Activated T-helper 2 cell treated with anti-CD3 and anti-CD28 coated beads, Interferon-gamma antibody, Interleukin-2, Interleukin-4, amounts not matched to agents 10 μg/mL and 5 μg/mL and 100 μg/mL, durations not matched to agents 14 hours and 24 hours and 36 hours (primary cell): ENCODE results near the gene KCNN3. TPM values are rescaled to one million over a fixed set of nuclear protein-coding genes. Genes with fewer than 3 reads are reported as not detected.
"Not testable (repeated sequence)": the region's sequence is repeated elsewhere in the genome, so short reads cannot be mapped to it uniquely, and the experiment has no call there.

Experiments
- DNase-seq: peaks from one replicate; pipeline ENCODE4 v3.0.0; 2021; ENCODE audit warnings: low spot score
- H3K27ac Mint-ChIP-seq: one replicate; pipeline ENCODE4 v1.8.0; 2021; ENCODE audit warnings: mixed read lengths
- H3K27me3 Mint-ChIP-seq: one replicate; pipeline ENCODE4 v1.8.0; 2021; ENCODE audit warnings: low read depth, mixed read lengths
- H3K36me3 Mint-ChIP-seq: one replicate; pipeline ENCODE4 v1.8.0; 2021; ENCODE audit warnings: low read depth, mixed read lengths
- H3K4me1 Mint-ChIP-seq: one replicate; pipeline ENCODE4 v1.8.0; 2021; ENCODE audit warnings: low read depth, mixed read lengths
- H3K4me3 Mint-ChIP-seq: one replicate; pipeline ENCODE4 v1.8.0; 2021; ENCODE audit warnings: low read depth, mild to moderate bottlenecking, moderate library complexity, mixed read lengths
- H3K9me3 Mint-ChIP-seq: one replicate; pipeline ENCODE4 v1.8.0; 2021; ENCODE audit warnings: mixed read lengths
- intact Hi-C: fragments of 100-400 bp; cut with micrococcal nuclease; formaldehyde crosslinking; loops from one replicate; pipeline ENCODE4 v1.15.1; 2023
- total RNA-seq: library from RNA; stranded (reverse); gene quantifications from 2 replicates; pipeline ENCODE4 v1.2.3, GENCODE V29; 2022

Gene KCNN3
- total RNA-seq, 1 donor from 2014 or later, result 0.91 TPM

- H3K9me3 Mint-ChIP-seq, DNase-seq, H3K4me1 Mint-ChIP-seq, H3K27me3 Mint-ChIP-seq, intact Hi-C loops, H3K27ac Mint-ChIP-seq, H3K36me3 Mint-ChIP-seq: not testable (repeated sequence)
- H3K4me3 Mint-ChIP-seq, result peak overlapping the region; percentile 71
Observed at GRCh38 chr1:154672245-154672644, 197.8 kb downstream of the KCNN3 start.

GRCh38 chr1:154671412-154671811, 198.7 kb downstream of the KCNN3 start:
- H3K9me3 Mint-ChIP-seq, H3K27ac Mint-ChIP-seq, H3K36me3 Mint-ChIP-seq, DNase-seq, H3K27me3 Mint-ChIP-seq, H3K4me1 Mint-ChIP-seq, intact Hi-C loops: not testable (repeated sequence)
- peak overlapping the region; percentile 71 for H3K4me3 Mint-ChIP-seq

GRCh38 chr1:154670310-154671270, 199.5 kb downstream of the KCNN3 start:
- H3K27ac Mint-ChIP-seq, intact Hi-C loops, H3K36me3 Mint-ChIP-seq, H3K9me3 Mint-ChIP-seq, H3K4me3 Mint-ChIP-seq, H3K27me3 Mint-ChIP-seq, DNase-seq, H3K4me1 Mint-ChIP-seq: not testable (repeated sequence)

- no peaks in the 10 kb centered on the region for H3K9me3 Mint-ChIP-seq
- no peak overlapping the region for H3K27ac Mint-ChIP-seq
- H3K36me3 Mint-ChIP-seq, result no peaks in the 10 kb centered on the region
- peak; percentile 63 for DNase-seq
- H3K27me3 Mint-ChIP-seq, result peaks cover 2% of the 10 kb centered on the region
- H3K4me3 Mint-ChIP-seq, result no peak overlapping the region
- intact Hi-C loops, result loop anchor here (1.0 kb wide), 3 partner anchors 80 to 209 kb away; no protein-coding TSS in a partner anchor
- peaks cover 9% of the 10 kb centered on the region for H3K4me1 Mint-ChIP-seq
Observed at GRCh38 chr1:154669464-154670282, 200.4 kb downstream of the KCNN3 start.

GRCh38 chr1:154666051-154666790, 203.9 kb downstream of the KCNN3 start:
- Mint-ChIP-seq H3K27me3 (peaks cover 19% of the 10 kb centered on the region), H3K4me3 (no peak overlapping the region), H3K36me3 (no peaks in the 10 kb centered on the region), H3K4me1 (peaks cover 2% of the 10 kb centered on the region), H3K27ac (no peak overlapping the region), H3K9me3 (no peaks in the 10 kb centered on the region)
- intact Hi-C loops, result no loop called here
- DNase-seq, result no peak

GRCh38 chr1:154664331-154665002, 205.6 kb downstream of the KCNN3 start:
- Mint-ChIP-seq H3K36me3 (no peaks in the 10 kb centered on the region), H3K4me1 (peaks cover 2% of the 10 kb centered on the region)

GRCh38 chr1:154663471-154664060, 206.5 kb downstream of the KCNN3 start:
- intact Hi-C loops, result loop anchor here (5.0 kb wide), 1 partner anchor 106 kb away; the partner anchor contains the start of gene UBE2Q1
- no peaks in the 10 kb centered on the region for H3K36me3 Mint-ChIP-seq
- H3K27ac Mint-ChIP-seq, result no peak overlapping the region
- H3K4me1 Mint-ChIP-seq, result peaks cover 2% of the 10 kb centered on the region
- no peak overlapping the region for H3K4me3 Mint-ChIP-seq
- H3K9me3 Mint-ChIP-seq, result no peaks in the 10 kb centered on the region
- H3K27me3 Mint-ChIP-seq, result peaks cover 33% of the 10 kb centered on the region
- DNase-seq, result no peak

More at GRCh38 chr1:154664331-154665002, 205.6 kb downstream of the KCNN3 start:
- Mint-ChIP-seq H3K27ac (no peak overlapping the region), H3K27me3 (peaks cover 31% of the 10 kb centered on the region), H3K4me3 (no peak overlapping the region), H3K9me3 (no peaks in the 10 kb centered on the region)
- no peak for DNase-seq
- intact Hi-C loops, result loop anchor here (5.0 kb wide), 1 partner anchor 107 kb away; the partner anchor contains the start of gene UBE2Q1

- no peak for DNase-seq
- Mint-ChIP-seq H3K36me3 (no peaks in the 10 kb centered on the region), H3K4me3 (no peak overlapping the region), H3K4me1 (peaks cover 5% of the 10 kb centered on the region), H3K27me3 (peaks cover 53% of the 10 kb centered on the region), H3K9me3 (no peaks in the 10 kb centered on the region), H3K27ac (no peak overlapping the region)
- intact Hi-C loops, result loop anchor here (5.0 kb wide), 1 partner anchor 104 kb away; the partner anchor contains the start of gene UBE2Q1
Observed at GRCh38 chr1:154661110-154661509, 209.0 kb downstream of the KCNN3 start.

GRCh38 chr1:154659823-154660592, 210.1 kb downstream of the KCNN3 start:
- Mint-ChIP-seq H3K27me3 (peaks cover 58% of the 10 kb centered on the region), H3K36me3 (no peaks in the 10 kb centered on the region), H3K4me1 (peaks cover 5% of the 10 kb centered on the region), H3K4me3 (no peak overlapping the region), H3K27ac (no peak overlapping the region), H3K9me3 (no peaks in the 10 kb centered on the region)
- no peak for DNase-seq
- intact Hi-C loops, result loop anchor here (5.0 kb wide), 1 partner anchor 103 kb away; the partner anchor contains the start of gene UBE2Q1

- DNase-seq, result no peak
- Mint-ChIP-seq H3K27ac (no peak overlapping the region), H3K27me3 (peaks cover 72% of the 10 kb centered on the region), H3K4me1 (peaks cover 3% of the 10 kb centered on the region), H3K36me3 (no peaks in the 10 kb centered on the region), H3K9me3 (no peaks in the 10 kb centered on the region), H3K4me3 (no peak overlapping the region)
- intact Hi-C loops, result no loop called here
Observed at GRCh38 chr1:154657556-154657955, 212.5 kb downstream of the KCNN3 start.

- Mint-ChIP-seq H3K4me3 (no peak overlapping the region), H3K9me3 (no peaks in the 10 kb centered on the region), H3K27me3 (peaks cover 54% of the 10 kb centered on the region), H3K4me1 (no peaks in the 10 kb centered on the region), H3K36me3 (no peaks in the 10 kb centered on the region), H3K27ac (no peak overlapping the region)
- intact Hi-C loops, result no loop called here
- DNase-seq, result no peak
Observed at GRCh38 chr1:154652893-154653292, 217.2 kb downstream of the KCNN3 start.
